C4-2B (cell line): Measurements from ENCODE around the gene PRKG1.

ENCODE experiments used
- H3K27ac ChIP-seq: fragments of 450-650 bp; 2 replicates; pipeline ENCODE4 v1.5.1; 2017
- CTCF ChIP-seq: fragments of 450-650 bp; conservative IDR thresholded peaks from 2 replicates; pipeline ENCODE4 v1.5.1; 2017; ENCODE audit warnings: mild to moderate bottlenecking
- ZFX ChIP-seq: fragments of 450-650 bp; IDR thresholded peaks from 2 replicates; pipeline ENCODE4 v1.6.1; 2017

PRKG1 gene

GRCh38 chr10:51542853-51543252, 468.6 kb downstream of the PRKG1 start:
- no peak for TF ChIP-seq CTCF
- TF ChIP-seq ZFX, result no peak
- H3K27ac ChIP-seq, result no peak overlapping the region

GRCh38 chr10:51544933-51545332, 470.6 kb downstream of the PRKG1 start:
- H3K27ac ChIP-seq, result no peak overlapping the region
- TF ChIP-seq CTCF, result no peak
- no peak for TF ChIP-seq ZFX

GRCh38 chr10:51547941-51548340, 473.7 kb downstream of the PRKG1 start:
- no peak overlapping the region for H3K27ac ChIP-seq
- no peak for TF ChIP-seq ZFX
- no peak for TF ChIP-seq CTCF

- no peak overlapping the region for H3K27ac ChIP-seq
- TF ChIP-seq ZFX (no peak), CTCF (no peak)
Observed at GRCh38 chr10:51552879-51553278, 478.6 kb downstream of the PRKG1 start.

- no peak for TF ChIP-seq ZFX
- no peak for TF ChIP-seq CTCF
- H3K27ac ChIP-seq, result no peak overlapping the region
Observed at GRCh38 chr10:51564896-51565510, 490.7 kb downstream of the PRKG1 start.

- TF ChIP-seq CTCF (no peak), ZFX (no peak)
Observed at GRCh38 chr10:51567271-51567670, 493.0 kb downstream of the PRKG1 start.

GRCh38 chr10:51569467-51569866, 495.2 kb downstream of the PRKG1 start:
- no peak for TF ChIP-seq CTCF
- no peak overlapping the region for H3K27ac ChIP-seq

More at GRCh38 chr10:51567271-51567670, 493.0 kb downstream of the PRKG1 start:
- no peak overlapping the region for H3K27ac ChIP-seq
